Kidney (tissue), 14 donors: ENCODE data around the gene MYRIP. TPM values are rescaled to one million over a fixed set of nuclear protein-coding genes. Genes with fewer than 3 reads are reported as not detected.

Experiments used
- DNase-seq, 5 donors: peaks; one replicate each; pipeline ENCODE4 v3.0.0-alpha.2; 2013 to 2020
- FAIRE-seq: peaks from 2 replicates; lab custom pipeline; 2012; peaks lifted over from hg19 to GRCh38; lab: Jason Lieb, UNC
- H3K27ac ChIP-seq, 2 donors: one replicate each; pipeline ENCODE4 v1.7.0; 2013; ENCODE audit warnings: low read depth in 2 of 2, low read length in 2 of 2, inconsistent platforms in 1 of 2
- H3K27me3 ChIP-seq: one replicate; pipeline ENCODE4 v1.7.1; 2013; ENCODE audit warnings: low read length, inconsistent platforms; ENCODE audit not compliant: control insufficient read depth, insufficient read depth
- H3K36me3 ChIP-seq, 3 donors: one replicate each; pipeline versions ENCODE4 v1.7.0 to v1.7.1; 2013; ENCODE audit warnings: low read length in 3 of 3, control low read depth in 1 of 3, inconsistent platforms in 1 of 3; ENCODE audit not compliant: insufficient read depth in 3 of 3, control insufficient read depth in 2 of 3
- H3K4me1 ChIP-seq, 3 donors: one replicate each; pipeline versions ENCODE4 v1.7.0 to v1.7.1; 2013; ENCODE audit warnings: low read length in 3 of 3, inconsistent platforms in 1 of 3, low read depth in 1 of 3; ENCODE audit not compliant: control insufficient read depth in 2 of 3, insufficient read depth in 2 of 3
- H3K4me3 ChIP-seq, 3 donors: one replicate each; pipeline versions ENCODE4 v1.7.0 to v1.8.1; 2013; ENCODE audit warnings: low read length in 3 of 3, control low read depth in 1 of 3, inconsistent platforms in 1 of 3
- H3K9ac ChIP-seq, 3 donors: one replicate each; pipeline versions ENCODE4 v1.7.0 to v1.7.1; 2013; ENCODE audit warnings: low read length in 3 of 3, control low read depth in 1 of 3, inconsistent platforms in 1 of 3
- H3K9me3 ChIP-seq, 3 donors: one replicate each; pipeline versions ENCODE4 v1.7.0 to v1.7.1; 2013; ENCODE audit warnings: low read length in 3 of 3, control low read depth in 1 of 3, inconsistent platforms in 1 of 3; ENCODE audit not compliant: control insufficient read depth in 2 of 3, insufficient read depth in 1 of 3
- CTCF ChIP-seq: IDR thresholded peaks from 3 replicates; pipeline ENCODE4 v1.5.1; 2012; ENCODE audit warnings: mild to moderate bottlenecking, moderate library complexity, borderline replicate concordance; ENCODE audit not compliant: insufficient read depth; ENCODE audit errors: extremely low read depth
- intact Hi-C: fragments of 100-400 bp; cut with DNase I; formaldehyde crosslinking; loops from one replicate; pipeline ENCODE4 v1.11.1; 2022
- polyA plus RNA-seq: library from polyadenylated mRNA; stranded (reverse); fragments of 350-450 nt; fragmentation: Illumina TruSeq; extraction: RNeasy Lipid Tissue Mini Kit (QIAGEN cat#74804); gene quantifications from one replicate; pipeline ENCODE4 v1.2.3, GENCODE V29; 2014; ENCODE audit warnings: low read depth, low replicate concordance; ENCODE audit not compliant: insufficient read depth
- total RNA-seq: library from RNA; stranded (reverse); fragmentation: NEBNext Ultra II Directional; extraction: Animal tissue kit (Norgen Biotek cat#: 25700); gene quantifications from one replicate; pipeline ENCODE4 v1.2.1, GENCODE V29; 2021
- donor health status: control.
- donor health status: control.
- donor health status: control.
- donor health status: control.
- donor health status: control.
- donor health status: DM: yes; HTN: yes; CAD: no.
- donor health status: Normal renal cell carcinoma (clear cell type).

Gene MYRIP
- total and polyA plus RNA-seq, 2 donors from 2014 or later: 0.92 to 6.6 TPM

DNA sequence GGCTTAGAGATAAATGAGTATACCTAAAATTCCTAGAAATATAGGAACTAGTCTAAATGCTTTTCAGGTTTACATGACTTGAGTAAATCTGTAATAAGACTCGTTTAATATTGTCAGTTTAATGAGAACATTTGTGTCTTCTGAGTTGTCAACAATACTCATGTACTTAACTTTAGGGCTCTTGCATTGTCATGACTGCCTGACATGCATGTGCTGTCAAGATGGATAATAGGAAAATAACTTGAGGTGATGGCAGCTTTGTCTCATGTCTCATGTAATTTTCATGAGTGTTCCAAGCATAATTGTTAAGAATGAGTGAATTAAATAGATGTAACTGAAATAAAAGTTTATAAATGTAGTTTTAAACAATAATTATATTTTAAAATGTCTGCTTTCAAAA, 455.0 kb downstream of the MYRIP start:
- intact Hi-C loops: no loop called here
- Histone ChIP-seq H3K36me3 (no peaks in the 10 kb centered on the region), H3K27ac (peak overlapping the region in 1 of 2 donors; percentile 14), H3K4me3 (no peak overlapping the region), H3K27me3 (no peaks in the 10 kb centered on the region), H3K9me3 (no peaks in the 10 kb centered on the region), H3K4me1 (peaks cover 0 to 23% (median 15%) of the 10 kb centered on the region in 3 donors), H3K9ac (no peak overlapping the region)
- TF ChIP-seq CTCF: no peak
- FAIRE-seq (no peak), DNase-seq (no peak)

- Histone ChIP-seq H3K4me3 (peak overlapping the region in 2 of 3 donors; percentile 35 to 50), H3K27me3 (no peaks in the 10 kb centered on the region), H3K9ac (no peak overlapping the region), H3K27ac (no peak overlapping the region), H3K9me3 (no peaks in the 10 kb centered on the region), H3K36me3 (no peaks in the 10 kb centered on the region), H3K4me1 (peaks cover 0 to 23% (median 15%) of the 10 kb centered on the region in 3 donors)
- intact Hi-C loops: no loop called here
- FAIRE-seq (peak; percentile 75), DNase-seq (peak in 1 of 5 donors; percentile 27)
- no peak for TF ChIP-seq CTCF
Observed at GRCh38 chr3:40265181-40265580, 455.8 kb downstream of the MYRIP start.

DNA sequence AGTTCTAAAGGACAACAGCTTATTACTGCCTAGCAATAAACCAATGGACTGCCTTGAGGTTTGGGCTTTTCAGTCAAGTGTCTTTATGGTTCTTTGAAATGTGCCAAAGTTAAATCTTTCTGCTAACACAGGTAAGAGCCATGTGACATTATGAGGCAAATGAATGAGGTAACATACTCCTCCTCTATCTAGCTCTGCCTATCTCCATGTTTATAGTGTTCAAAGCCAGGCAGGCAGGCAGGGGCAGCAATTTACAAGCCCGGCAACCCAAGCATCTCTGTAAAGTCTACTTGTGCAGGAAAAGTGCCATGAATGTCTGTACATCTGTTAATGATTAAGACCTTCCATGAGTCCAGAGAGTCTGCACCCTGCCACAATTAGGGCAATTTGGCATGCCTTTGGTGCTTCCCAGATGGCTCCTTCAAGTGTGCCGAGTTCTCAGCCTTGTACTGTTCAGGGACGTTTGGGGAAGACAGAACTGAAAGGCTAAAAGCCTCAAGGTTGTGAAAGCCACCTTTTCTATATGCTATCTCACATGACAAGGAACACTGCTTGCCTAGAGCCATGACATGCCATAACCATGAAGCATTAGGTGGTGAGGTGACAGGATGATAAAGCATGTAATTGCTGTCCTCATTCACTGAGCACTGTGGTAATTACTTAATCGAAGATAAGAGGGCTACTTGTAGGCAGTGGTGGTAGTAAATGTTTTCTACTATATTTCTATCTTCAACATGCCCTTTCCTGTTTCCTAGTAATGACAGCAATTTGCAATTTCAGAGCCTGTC, 458.7 kb downstream of the MYRIP start:
- no peak for TF ChIP-seq CTCF
- Histone ChIP-seq H3K4me3 (no peak overlapping the region), H3K27me3 (no peaks in the 10 kb centered on the region), H3K9ac (no peak overlapping the region), H3K36me3 (no peaks in the 10 kb centered on the region), H3K9me3 (no peaks in the 10 kb centered on the region), H3K27ac (peak overlapping the region in 1 of 2 donors; percentile 42), H3K4me1 (peaks cover 0 to 23% (median 15%) of the 10 kb centered on the region in 3 donors)
- FAIRE-seq: no peak
- intact Hi-C loops: no loop called here
- DNase-seq: peak in 1 of 5 donors; percentile 7
